HT1080 (cell line): ENCODE results near the gene AKR1E2. TPM values are rescaled to one million over a fixed set of nuclear protein-coding genes. Genes with fewer than 3 reads are reported as not detected.

Source experiments
- DNase-seq: peaks from one replicate; pipeline ENCODE4 v3.0.0-alpha.2; 2015; ENCODE audit warnings: low read depth
- total RNA-seq: library from RNA; depleted of rRNA; stranded (reverse); fragments of >200 nt; shearing (Covaris generic); gene quantifications from 2 replicates; pipeline ENCODE4 v1.2.3, GENCODE V29; 2014

Gene AKR1E2
- total RNA-seq, 1 experiment from 2014 or later = not detected

GRCh38 chr10:4843525-4844180, 17.6 kb downstream of the AKR1E2 start:
- DNase-seq = no peak

GRCh38 chr10:4844864-4845263, 18.9 kb downstream of the AKR1E2 start:
- no peak for DNase-seq

DNA sequence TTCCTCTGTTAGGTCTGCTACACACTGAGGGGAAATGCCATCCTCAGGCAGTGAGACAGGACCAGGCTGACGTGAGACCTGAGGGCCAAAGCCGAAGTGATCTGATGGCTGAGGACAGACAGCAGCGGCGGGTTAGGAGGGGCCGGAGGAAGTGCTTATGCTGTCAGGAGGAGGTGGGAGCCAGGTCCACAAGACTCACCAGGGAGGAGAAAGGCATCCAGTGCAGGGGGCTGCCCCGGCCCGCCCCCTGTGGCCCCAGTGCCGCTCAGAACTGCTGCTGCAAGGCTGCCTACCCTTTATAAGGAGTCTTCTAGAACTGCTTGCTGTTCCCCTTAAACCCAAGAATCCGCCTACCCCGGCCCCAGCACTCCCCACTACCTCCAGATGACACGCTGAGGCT, 19.8 kb downstream of the AKR1E2 start:
- no peak for DNase-seq

- no peak for DNase-seq
Observed at GRCh38 chr10:4846775-4847174, 20.8 kb downstream of the AKR1E2 start.

GRCh38 chr10:4847561-4848355, 21.8 kb downstream of the AKR1E2 start:
- peak; percentile 56 for DNase-seq

DNA sequence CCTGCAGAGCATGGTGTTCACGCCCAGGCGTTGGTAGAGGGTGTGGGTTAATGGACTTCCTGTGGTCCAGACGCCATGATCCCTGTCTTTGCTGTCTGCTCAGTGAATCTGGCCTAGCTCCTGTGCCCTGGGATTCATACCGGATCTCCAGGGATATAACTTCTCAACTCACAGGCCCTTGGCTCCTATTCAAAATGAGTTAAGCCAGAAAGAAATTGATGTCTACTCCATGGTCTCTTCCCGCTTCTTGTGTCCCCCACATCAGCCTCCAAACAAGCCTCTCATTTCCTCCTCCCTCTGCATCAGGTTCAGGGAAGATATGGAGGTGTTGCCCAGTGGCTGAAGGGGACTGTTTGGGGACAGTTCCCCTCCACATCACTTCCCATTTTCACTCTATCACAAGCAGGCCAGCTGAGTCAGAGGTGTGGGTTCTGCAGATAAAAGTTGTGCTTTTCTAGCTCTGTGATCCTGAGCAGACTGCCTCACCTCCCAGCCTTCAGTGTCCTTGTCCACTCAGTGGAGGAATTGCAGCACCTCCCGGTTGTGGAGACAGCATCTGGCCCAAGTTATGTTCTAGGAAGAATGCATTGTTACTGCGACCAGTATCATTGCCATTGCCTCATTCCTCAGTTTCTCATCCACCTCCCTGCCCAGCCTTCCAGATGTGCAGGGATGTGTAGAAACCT, 22.5 kb downstream of the AKR1E2 start:
- no peak for DNase-seq

- DNase-seq = no peak
Observed at GRCh38 chr10:4849042-4849402, 23.0 kb downstream of the AKR1E2 start.

DNA sequence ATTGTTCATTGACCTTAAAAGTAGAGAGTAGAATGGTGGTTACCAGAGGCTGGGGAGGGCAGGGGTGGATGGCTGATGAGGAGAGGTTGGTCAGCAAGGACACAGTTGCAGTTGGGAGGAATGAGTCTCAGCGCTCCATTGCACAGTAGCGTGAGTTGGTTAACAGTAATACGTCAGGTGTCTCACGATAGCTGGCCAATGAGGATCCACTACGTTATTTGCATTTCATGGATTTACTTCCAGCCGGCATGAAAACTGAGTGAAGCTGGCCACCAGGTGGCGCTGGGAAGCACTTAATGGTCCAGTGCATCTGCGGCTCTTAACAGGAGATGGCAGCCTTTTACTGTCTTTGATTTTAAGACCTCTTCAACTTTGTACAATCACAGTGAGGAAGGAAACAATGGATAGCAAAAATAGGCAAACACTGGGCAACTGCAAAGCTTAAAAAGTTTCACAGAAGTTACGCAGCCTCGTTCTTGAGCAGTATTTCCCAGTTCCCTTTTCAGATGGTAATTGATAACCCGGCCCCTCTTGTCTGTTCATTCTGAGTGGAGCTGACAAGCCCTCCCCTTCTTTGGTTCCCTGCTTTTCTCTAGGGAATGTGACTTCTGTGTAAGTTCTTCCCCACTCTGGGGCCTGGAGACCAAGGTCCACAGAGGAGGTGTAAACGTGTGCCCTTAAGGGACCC, 23.7 kb downstream of the AKR1E2 start:
- peak; percentile 88 for DNase-seq

- no peak for DNase-seq
Observed at GRCh38 chr10:4850397-4850796, 24.4 kb downstream of the AKR1E2 start.

DNA sequence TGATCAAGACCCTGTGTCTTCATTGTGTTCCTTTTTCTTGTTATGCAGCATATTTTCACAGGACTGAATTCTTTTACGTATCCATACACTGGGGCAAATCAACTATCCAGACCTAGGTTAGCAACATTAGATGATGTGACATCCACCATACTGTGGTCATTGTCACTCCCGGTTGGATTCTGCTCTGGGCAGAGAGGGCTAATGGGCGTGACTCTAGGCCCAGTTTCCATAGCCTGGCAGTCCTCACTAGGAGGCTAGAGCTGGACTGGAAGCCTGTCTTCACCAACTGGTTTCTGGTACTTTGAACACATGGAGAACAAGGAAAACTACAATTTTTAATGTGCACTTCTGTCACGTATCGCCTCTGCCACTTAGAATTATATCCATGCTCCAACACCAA, 25.2 kb downstream of the AKR1E2 start:
- DNase-seq = no peak

GRCh38 chr10:4851846-4852245, 25.8 kb downstream of the AKR1E2 start:
- DNase-seq = no peak

DNA sequence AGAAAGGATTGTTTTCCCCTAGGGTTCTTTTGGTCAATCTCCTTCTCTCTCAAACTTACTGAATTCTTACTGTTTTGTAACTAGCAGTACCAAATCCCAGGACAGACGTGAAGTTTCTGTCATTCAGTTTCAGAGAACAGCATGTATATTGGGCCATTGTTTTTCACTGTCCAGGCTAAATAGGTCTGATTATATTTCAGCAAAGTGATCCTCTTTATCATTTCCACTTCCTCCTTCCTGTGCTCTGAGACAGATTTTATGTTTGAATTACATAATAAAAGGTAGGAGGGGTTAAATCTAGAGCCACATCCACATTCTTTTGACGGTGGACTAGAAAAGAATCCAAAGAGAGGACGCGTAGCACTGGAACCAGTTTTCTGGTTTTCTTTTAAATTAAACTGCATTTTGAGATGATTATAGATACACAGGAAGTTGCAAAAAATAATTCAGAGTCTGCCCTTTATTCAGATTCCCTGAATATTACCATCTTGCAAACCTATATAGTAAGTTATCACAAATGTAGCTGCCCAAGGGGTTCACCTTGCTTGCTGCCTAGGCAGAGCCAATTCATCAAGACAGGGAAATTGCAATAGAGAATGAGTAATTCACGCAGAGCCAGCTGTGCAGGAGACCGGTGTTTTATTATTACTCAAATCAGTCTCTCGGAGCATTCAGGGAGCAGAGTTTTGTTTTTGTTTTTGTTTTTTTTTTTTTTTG, 40.1 kb downstream of the AKR1E2 start:
- no peak for DNase-seq

DNA sequence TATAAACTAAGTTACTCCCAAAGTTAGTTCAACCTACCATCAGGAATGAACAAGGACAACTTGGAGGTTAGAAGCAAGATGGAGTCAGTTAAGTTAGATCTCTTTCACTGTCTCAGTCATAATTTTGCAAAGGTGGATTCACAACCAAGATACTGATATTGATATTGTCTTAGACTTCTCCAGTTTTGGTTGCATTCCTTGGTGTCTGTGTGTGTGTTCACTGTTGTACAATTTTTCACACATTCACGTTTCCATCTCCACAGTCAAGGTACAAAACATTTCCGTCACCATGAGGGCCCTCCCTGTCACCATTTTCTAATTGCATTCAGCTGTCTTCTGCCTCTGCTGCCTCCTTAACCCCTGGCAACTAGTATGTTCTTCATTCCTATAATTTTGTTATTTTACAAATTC, 41.1 kb downstream of the AKR1E2 start:
- no peak for DNase-seq

DNA sequence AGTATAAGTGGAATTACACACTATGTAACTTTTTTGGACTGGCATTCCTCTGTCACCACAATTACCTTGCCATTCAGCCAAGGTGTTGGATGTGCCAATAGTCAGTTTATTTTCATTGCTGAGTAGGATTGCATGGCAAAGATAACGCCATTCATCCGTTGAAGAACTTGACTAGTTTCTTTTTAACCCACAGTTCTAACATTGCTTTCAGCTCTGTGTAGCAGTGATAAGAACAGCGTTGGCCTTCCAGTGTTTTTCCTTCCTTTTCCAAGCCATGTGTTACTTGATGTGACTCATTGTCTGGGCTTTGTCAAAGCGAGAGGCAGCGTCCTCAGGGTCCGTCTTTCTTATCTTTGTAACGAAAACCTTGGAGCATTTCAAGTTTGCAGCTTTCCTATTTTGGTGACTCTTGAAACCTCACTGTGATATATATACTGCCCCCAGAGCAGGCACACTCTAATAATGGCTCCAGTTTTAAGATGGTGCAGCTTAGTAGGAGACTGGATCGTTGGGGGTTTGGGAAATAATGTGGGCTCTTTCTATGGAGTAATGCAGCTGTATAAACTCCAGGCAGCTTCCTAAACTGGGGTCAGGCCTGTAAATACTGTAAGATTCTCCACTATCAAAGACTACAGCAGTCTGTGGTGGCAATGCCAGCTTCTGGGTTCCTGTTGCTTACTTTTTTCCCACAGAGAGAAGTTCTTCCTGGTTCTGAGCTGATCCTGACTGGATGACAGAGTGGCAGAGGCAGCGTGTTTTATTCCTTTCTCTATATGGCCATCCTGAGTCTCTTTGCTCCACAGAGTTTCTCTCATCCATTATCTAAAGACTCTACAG, 41.7 kb downstream of the AKR1E2 start:
- DNase-seq = peak; percentile 27

DNA sequence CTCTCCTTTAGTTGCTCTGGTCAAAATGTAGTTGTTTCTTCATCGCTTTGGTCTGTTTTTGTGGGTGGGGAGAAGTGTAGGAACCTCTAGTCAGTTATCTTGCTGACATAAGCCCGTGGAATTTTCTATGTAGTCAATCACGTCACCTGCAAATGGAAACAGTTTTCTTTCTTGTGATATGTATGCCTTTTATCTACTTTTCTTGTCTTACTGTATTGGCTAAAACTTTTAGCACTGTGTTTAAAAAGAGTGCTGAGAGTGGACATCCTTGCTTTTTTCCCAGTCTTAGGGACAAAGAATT, 42.3 kb downstream of the AKR1E2 start:
- no peak for DNase-seq

DNA sequence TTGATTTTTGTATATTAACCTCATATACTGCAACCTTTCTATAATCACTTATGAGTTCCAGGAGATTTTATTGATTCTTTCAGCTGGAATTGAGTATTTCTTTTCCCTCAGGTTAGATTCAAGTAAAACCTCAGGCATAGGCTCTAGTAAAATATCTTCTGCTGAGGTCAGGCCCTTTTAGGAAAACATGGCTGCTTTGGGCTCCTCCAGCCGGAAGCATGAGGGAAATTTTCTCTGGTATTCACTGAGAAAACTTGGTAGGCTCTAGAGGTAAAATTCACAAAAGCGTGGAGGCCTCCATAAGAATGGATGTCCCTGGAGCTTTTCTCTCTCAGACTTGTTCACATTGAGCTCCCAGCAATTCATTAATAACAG, 56.7 kb downstream of the AKR1E2 start:
- DNase-seq = no peak

- DNase-seq = peak; percentile 74
Observed at GRCh38 chr10:4883079-4883739, 57.2 kb downstream of the AKR1E2 start.

- DNase-seq = no peak
Observed at GRCh38 chr10:4885162-4885561, 59.2 kb downstream of the AKR1E2 start.

GRCh38 chr10:4887501-4887900, 61.5 kb downstream of the AKR1E2 start:
- no peak for DNase-seq

- no peak for DNase-seq
Observed at GRCh38 chr10:4888236-4888635, 62.2 kb downstream of the AKR1E2 start.
